Sigmoid colon (tissue), 4 donors: ENCODE measurements around the gene CRY2.
"Not testable (repeated sequence)": the region's sequence is repeated elsewhere in the genome, so short reads cannot be mapped to it uniquely, and the experiment has no call there.

ENCODE experiments used
- CTCF ChIP-seq, 4 experiments: fragments of 450-650 bp in 3 of 4; fragments of 200-600 bp in 1 of 4; IDR thresholded peaks; one replicate each; pipeline ENCODE4 v1.5.1; 2016 to 2019; ENCODE audit warnings: antibody characterized with exemption in 4 of 4, mild to moderate bottlenecking in 3 of 4, moderate library complexity in 2 of 4
- EP300 ChIP-seq, 4 donors: sonication (generic); formaldehyde crosslinking; IDR thresholded peaks; one replicate each; pipeline ENCODE4 v1.6.1; 2017; ENCODE audit warnings: antibody characterized with exemption in 4 of 4

DNA sequence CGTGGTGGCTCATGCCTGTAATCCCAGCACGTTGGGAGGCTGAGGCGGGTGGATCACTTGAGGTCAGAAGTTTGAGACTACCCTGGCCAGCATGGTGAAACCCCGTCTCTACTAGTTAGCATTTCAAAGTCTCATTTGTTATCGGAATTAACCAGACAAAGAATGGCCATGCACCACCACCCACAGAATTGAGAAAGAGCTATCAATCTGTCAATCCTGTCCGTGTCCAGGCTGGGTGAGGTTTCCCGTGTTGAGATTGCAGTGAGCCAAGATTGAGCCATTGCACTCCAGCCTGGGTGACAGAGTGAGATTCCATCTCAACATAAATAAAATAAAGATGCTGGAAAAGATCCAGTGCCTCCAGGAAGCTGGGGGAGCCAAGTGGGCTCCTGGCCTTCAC, 20.8 kb upstream of the CRY2 start:
- not testable (repeated sequence) for TF ChIP-seq CTCF, EP300 (IDR thresholded peaks at IDR 0.05)
